MCF 10A (cell line): Measurements from ENCODE around the gene PPAN. TPM values are rescaled to one million over a fixed set of nuclear protein-coding genes. Genes with fewer than 3 reads are reported as not detected.

Experiments used
- BruUV-seq: library from RNA; stranded (reverse); fragments of 400-500 nt; replicated peaks from 2 replicates; lab custom pipeline; 2021; lab: Mats Ljungman, UMichigan
- CTCF ChIA-PET: fragments of 300-600 bp; sonication (Branson Sonifier 250); formaldehyde crosslinking; extraction: SDS; loops from one replicate; lab custom pipeline; 2021; ENCODE audit warnings: antibody characterized with exemption, inconsistent platforms; lab: Yijun Ruan, JAX
- POLR2A ChIA-PET: fragments of 300-600, 350-650 bp; sonication (Branson Sonifier 250); formaldehyde crosslinking; extraction: SDS; loops from one replicate; lab custom pipeline; 2020; ENCODE audit warnings: antibody characterized with exemption, inconsistent platforms; lab: Yijun Ruan, JAX
- DNase-seq: peaks from one replicate; pipeline ENCODE4 v3.0.0-alpha.2; 2018; ENCODE audit not compliant: unreplicated experiment
- H3K27ac Mint-ChIP-seq: one replicate; pipeline ENCODE4 v1.8.0; 2022; ENCODE audit warnings: mild to moderate bottlenecking, low read depth, mixed read lengths; ENCODE audit not compliant: unreplicated experiment
- H3K27me3 Mint-ChIP-seq: one replicate; pipeline ENCODE4 v1.8.0; 2022; ENCODE audit warnings: mixed read lengths; ENCODE audit not compliant: insufficient read depth, unreplicated experiment
- H3K36me3 Mint-ChIP-seq: one replicate; pipeline ENCODE4 v1.8.0; 2022; ENCODE audit warnings: mild to moderate bottlenecking, moderate library complexity, mixed read lengths; ENCODE audit not compliant: insufficient read depth, unreplicated experiment
- H3K4me1 Mint-ChIP-seq: one replicate; pipeline ENCODE4 v1.8.0; 2022; ENCODE audit warnings: mixed read lengths; ENCODE audit not compliant: insufficient read depth, unreplicated experiment
- H3K4me3 Mint-ChIP-seq: one replicate; pipeline ENCODE4 v1.8.0; 2022; ENCODE audit warnings: mild to moderate bottlenecking, moderate library complexity, mixed read lengths; ENCODE audit not compliant: unreplicated experiment
- H3K9me3 Mint-ChIP-seq: one replicate; pipeline ENCODE4 v1.8.0; 2022; ENCODE audit warnings: mixed read lengths; ENCODE audit not compliant: unreplicated experiment
- intact Hi-C: fragments of 100-400 bp; cut with micrococcal nuclease; formaldehyde crosslinking; loops from 2 replicates; pipeline ENCODE4 v1.14.1; 2022
- total RNA-seq: library from RNA; stranded (reverse); gene quantifications from 2 replicates; pipeline ENCODE4 v1.2.3, GENCODE V29; 2022
- TF ChIP-seq, protein P1 (sequence below): fragments of 200-600 bp; IDR thresholded peaks from one replicate; pipeline ENCODE4 v1.8.0; 2022; ENCODE audit warnings: antibody characterized with exemption, mild to moderate bottlenecking; ENCODE audit not compliant: unreplicated experiment

The PPAN gene
- total RNA-seq, 1 experiment from 2014 or later = 123 TPM

GRCh38 chr19:10115392-10116084 is 9.4 kb downstream of the PPAN start:
- TF ChIP-seq, protein P1, sequence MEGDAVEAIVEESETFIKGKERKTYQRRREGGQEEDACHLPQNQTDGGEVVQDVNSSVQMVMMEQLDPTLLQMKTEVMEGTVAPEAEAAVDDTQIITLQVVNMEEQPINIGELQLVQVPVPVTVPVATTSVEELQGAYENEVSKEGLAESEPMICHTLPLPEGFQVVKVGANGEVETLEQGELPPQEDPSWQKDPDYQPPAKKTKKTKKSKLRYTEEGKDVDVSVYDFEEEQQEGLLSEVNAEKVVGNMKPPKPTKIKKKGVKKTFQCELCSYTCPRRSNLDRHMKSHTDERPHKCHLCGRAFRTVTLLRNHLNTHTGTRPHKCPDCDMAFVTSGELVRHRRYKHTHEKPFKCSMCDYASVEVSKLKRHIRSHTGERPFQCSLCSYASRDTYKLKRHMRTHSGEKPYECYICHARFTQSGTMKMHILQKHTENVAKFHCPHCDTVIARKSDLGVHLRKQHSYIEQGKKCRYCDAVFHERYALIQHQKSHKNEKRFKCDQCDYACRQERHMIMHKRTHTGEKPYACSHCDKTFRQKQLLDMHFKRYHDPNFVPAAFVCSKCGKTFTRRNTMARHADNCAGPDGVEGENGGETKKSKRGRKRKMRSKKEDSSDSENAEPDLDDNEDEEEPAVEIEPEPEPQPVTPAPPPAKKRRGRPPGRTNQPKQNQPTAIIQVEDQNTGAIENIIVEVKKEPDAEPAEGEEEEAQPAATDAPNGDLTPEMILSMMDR = no peak
- CTCF ChIA-PET = interaction anchor here (1.8 kb wide), 1 partner anchor 19 kb away, joined by 4 read pairs; no protein-coding TSS in a partner anchor
- H3K4me1 Mint-ChIP-seq = peaks cover 10% of the 10 kb centered on the region
- H3K27ac Mint-ChIP-seq = no peak overlapping the region
- POLR2A ChIA-PET = interaction anchor here (1.3 to 2.9 kb wide), 4 partner anchors 9 to 136 kb away, joined by 3 to 24 read pairs (median 10); partner anchors contain the start of genes MRPL4 and PPAN
- peaks cover 83% of the 10 kb centered on the region for H3K36me3 Mint-ChIP-seq
- intact Hi-C loops = no loop called here
- DNase-seq = peak; percentile 27
- no peaks in the 10 kb centered on the region for H3K27me3 Mint-ChIP-seq
- H3K4me3 Mint-ChIP-seq = no peak overlapping the region
- BruUV-seq = no TSS peak
- H3K9me3 Mint-ChIP-seq = no peaks in the 10 kb centered on the region

GRCh38 chr19:10116085-10116865 is 10.1 kb downstream of the PPAN start:
- peaks cover 76% of the 10 kb centered on the region for H3K36me3 Mint-ChIP-seq
- H3K27me3 Mint-ChIP-seq = no peaks in the 10 kb centered on the region
- TF ChIP-seq, protein P1 = no peak
- H3K4me3 Mint-ChIP-seq = no peak overlapping the region
- ChIA-PET CTCF (interaction anchor here (1.4 to 1.8 kb wide), 2 partner anchors 9 to 20 kb away, joined by 3 to 4 read pairs; no protein-coding TSS in a partner anchor), POLR2A (interaction anchor here (1.3 to 2.8 kb wide), 3 partner anchors 9 to 135 kb away, joined by 3 to 24 read pairs (median 7); partner anchors contain the start of genes MRPL4 and PPAN)
- no peak overlapping the region for H3K27ac Mint-ChIP-seq
- H3K4me1 Mint-ChIP-seq = peaks cover 16% of the 10 kb centered on the region
- no peaks in the 10 kb centered on the region for H3K9me3 Mint-ChIP-seq
- peak; percentile 16 for DNase-seq
- intact Hi-C loops = no loop called here
- BruUV-seq = no TSS peak

GRCh38 chr19:10116866-10117616 is 10.9 kb downstream of the PPAN start:
- Mint-ChIP-seq H3K9me3 (no peaks in the 10 kb centered on the region), H3K36me3 (peaks cover 69% of the 10 kb centered on the region)
- BruUV-seq = no TSS peak

More at GRCh38 chr19:10116866-10117616, 10.9 kb downstream of the PPAN start:
- TF ChIP-seq, protein P1 = no peak
- Mint-ChIP-seq H3K4me3 (no peak overlapping the region), H3K27me3 (no peaks in the 10 kb centered on the region), H3K27ac (no peak overlapping the region), H3K4me1 (peaks cover 16% of the 10 kb centered on the region)
- CTCF ChIA-PET = interaction anchor here (0.5 to 1.8 kb wide), 4 partner anchors 10 to 195 kb away, joined by 3 to 6 read pairs (median 4); no protein-coding TSS in a partner anchor
- POLR2A ChIA-PET = interaction anchor here (1.2 to 2.8 kb wide), 3 partner anchors 8 to 11 kb away, joined by 5 to 24 read pairs (median 7); partner anchors contain the start of gene PPAN
- intact Hi-C loops = no loop called here
- DNase-seq = peak; percentile 5
